CD4-positive, alpha-beta T cell treated with Interleukin-17A for 4 hours (primary cell): ENCODE measurements around the gene UNKL.

ENCODE experiments used
- DNase-seq: peaks from one replicate; pipeline ENCODE4 v3.0.0-alpha.2; 2020; ENCODE audit warnings: mixed read lengths

UNKL gene

DNA sequence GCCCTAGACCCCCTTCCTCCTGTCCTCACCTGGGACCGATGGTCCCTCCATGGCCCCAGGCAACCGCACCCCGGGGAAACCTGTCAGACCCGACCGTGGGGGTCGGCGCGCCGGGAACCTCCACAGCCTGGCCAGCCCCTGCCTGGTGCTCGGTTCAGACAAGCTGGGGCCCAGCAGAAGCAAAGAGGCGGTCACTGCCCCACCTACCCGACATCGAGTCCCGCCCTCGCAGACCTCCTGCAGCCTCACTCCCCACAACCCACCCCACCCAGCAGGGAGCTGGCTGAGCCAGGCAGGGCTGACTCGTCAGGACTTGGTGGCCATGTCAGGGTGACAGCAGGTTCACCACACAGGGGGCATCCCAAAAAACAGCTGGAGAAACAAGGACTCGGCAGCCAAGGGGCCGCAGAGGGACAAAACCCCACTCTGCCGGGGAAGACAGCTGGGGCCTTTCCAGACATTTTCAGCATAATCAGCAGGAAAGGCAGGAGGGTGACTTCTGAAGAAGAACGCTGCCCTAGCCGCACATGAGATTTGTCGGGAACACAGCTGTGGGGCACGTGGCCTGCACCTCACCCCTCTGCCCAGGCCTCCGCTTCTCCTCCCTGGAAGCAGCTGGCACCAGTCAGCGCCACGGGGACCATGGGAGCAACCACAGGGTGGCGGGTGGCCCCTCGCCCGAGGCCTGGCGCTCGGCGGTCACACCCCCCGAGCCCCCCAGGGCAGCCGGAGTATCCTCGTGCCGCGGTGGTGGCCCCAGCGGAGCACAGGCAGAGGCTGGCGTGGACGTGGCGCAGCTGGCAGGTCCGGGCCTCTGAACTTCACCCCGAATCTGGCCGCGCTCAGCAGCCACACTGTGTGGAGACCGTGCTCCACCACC, 39.8 kb downstream of the UNKL start:
- DNase-seq, result no peak

DNA sequence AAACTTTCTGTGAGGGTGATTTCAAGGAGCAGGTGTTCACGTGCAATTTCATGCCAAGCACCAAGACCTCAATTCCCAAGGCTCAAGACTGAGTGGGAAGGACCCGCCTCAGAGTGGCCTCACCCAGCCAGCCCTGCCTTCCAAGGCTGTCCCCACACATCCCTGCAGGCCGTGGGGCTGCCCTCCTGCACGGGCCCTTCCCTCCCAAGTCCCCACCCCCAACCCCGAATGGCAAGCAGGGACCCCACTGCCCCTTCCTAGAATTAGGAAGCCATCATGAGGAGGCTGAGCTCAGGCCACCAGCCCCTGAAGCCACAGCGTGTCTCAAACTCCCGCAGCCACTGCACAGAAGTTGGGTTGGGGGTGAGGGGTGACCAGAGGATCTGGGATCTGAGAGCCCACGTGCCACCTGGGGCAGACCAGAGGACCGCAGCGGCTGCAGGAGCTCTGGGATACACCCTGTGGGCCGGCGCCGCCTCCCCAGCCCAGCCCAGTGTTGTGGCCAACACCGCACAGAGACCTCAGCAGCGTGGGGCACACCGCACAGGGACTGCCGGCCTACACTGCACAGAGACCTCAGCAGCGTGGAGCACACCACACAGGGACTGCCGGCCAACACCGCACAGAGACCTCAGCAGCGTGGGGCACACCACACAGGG, 42.1 kb downstream of the UNKL start:
- DNase-seq, result no peak

DNA sequence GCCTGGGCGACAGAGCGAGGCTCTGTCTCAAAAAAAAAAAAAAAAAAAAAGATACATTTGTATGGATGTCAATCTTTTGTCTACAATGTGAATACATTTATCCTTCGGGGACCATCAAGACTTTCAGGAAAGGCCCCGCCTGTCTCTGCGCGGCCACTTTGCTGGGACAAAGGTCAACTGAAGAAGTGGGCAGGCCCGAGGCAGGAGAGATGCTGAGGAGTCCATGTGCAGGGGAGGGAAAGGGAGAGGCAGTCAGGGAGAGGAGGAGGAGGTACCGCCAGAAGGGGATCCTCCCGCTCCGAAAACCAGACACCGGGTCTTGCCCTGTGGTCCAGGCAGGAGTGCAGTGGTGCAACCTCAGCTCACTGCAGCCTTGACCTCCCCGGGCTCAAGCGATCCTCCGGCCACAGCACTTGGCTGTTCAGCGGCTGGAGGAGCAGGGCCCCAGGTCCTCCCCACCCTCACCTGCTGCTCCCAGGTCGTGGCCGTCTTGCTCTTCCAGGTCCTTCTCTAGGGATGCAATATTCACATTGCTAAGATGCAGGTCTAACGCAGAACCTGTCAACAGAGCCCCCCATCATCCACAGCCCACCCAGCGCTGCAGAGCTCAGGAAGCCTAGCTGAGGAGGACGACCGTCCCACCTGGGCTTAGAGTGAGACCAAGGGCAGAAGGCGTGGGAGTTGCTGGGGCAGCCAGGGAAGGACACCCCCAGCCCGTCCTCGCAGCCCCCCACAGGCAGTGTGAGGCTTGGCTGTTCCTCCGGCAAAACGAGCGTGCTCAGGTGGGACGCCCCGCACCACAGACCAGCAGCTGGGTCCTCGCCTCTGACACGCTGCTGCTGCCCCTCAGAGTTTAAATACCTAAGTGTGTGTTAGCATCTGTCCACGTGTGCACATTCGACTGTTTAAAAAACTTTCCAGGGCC, 43.2 kb downstream of the UNKL start:
- no peak for DNase-seq

- DNase-seq, result no peak
These were observed 46.9 kb downstream of the UNKL start for GRCh38 chr16:1367486-1368174.

- no peak for DNase-seq
These were observed 47.7 kb downstream of the UNKL start for GRCh38 chr16:1366712-1367299.

- DNase-seq, result no peak
These were observed 48.3 kb downstream of the UNKL start for GRCh38 chr16:1366060-1366711.

DNA sequence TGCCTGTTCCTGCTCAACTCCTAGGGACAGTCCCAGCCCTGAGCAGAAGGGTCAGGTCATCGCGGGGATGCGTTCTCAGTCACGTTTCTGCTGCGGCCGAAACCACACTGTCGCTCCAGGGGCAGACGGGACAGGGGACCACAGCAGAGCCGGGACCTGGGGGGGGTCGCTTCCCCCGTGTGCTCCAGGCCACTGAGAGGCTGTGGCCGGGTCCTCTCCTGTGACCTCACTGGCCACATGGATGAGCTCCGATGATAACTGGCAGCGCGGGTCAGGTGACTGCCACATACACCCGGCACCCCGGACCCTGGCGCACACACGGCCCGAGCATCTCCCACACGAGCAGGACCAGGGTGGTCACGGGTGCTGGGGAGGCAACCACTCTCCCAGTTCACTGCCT, 50.0 kb downstream of the UNKL start:
- DNase-seq, result no peak

DNA sequence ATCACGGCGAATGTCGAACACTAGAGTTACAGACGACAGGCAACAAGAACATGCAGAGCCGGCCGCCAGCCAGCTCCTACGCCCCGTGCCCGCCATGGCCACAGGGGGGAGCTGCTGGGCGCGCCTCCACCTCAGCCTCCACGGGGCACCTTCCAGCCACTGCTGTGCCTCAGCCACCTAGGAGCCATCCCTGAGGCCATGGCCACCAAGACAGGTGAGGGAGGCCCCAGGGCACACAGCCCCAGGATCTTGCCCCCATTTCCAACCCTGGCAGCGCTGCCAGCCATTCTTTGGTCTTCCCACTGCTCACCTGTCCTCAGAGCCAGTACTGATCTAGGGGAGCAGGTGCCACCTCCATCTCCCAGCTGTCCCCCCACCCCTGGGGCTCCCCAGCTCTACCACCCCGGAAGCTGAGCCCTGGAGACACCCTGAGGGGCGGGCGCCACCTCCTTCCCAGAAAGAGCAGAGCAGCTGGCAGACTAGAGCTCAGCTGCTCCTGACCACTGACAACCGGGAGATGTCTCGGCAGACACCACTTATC, 50.9 kb downstream of the UNKL start:
- peak; percentile 76 for DNase-seq

DNA sequence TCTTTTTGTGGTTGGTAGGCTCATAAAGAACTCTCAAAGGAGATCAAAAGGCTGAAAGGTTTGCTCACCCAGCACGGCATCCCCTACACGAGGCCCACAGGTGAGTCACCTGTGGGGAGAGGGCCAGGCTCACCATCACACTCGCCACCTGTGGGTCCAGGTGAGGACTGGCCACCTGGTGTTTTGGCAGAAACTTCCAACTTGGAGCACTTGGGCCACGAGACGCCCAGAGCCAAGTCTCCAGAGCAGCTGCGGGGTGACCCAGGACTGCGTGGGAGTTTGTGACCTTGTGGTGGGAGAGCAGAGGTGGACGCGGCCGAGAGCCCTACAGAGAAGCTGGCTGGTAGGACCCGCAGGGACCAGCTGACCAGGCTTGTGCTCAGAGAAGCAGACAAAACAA, 51.7 kb downstream of the UNKL start:
- DNase-seq, result no peak

DNA sequence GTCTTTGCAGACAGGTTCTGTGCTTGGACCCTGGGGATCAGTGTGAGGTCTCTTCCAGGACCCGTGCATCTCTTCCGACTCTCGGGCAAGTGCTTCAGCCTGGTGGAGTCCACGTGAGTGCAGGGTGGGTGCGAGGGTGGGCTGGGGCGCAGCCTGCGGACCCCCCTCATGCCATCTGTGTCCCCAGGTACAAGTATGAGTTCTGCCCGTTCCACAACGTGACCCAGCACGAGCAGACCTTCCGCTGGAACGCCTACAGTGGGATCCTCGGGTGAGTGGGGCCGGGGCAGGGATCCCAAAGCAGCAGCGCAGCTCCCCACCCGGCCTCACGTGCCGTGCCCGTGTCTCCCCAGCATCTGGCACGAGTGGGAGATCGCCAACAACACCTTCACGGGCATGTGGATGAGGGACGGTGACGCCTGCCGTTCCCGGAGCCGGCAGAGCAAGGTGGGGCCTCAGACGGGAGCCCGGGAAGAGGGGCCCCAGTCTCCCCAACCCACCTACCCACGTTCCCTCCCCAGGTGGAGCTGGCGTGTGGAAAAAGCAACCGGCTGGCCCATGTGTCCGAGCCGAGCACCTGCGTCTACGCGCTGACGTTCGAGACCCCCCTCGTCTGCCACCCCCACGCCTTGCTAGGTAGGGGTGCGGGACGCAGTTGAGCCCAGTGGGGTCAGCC, 52.7 kb downstream of the UNKL start:
- no peak for DNase-seq

- DNase-seq, result no peak
These were observed 56.5 kb downstream of the UNKL start for GRCh38 chr16:1357906-1358566.

DNA sequence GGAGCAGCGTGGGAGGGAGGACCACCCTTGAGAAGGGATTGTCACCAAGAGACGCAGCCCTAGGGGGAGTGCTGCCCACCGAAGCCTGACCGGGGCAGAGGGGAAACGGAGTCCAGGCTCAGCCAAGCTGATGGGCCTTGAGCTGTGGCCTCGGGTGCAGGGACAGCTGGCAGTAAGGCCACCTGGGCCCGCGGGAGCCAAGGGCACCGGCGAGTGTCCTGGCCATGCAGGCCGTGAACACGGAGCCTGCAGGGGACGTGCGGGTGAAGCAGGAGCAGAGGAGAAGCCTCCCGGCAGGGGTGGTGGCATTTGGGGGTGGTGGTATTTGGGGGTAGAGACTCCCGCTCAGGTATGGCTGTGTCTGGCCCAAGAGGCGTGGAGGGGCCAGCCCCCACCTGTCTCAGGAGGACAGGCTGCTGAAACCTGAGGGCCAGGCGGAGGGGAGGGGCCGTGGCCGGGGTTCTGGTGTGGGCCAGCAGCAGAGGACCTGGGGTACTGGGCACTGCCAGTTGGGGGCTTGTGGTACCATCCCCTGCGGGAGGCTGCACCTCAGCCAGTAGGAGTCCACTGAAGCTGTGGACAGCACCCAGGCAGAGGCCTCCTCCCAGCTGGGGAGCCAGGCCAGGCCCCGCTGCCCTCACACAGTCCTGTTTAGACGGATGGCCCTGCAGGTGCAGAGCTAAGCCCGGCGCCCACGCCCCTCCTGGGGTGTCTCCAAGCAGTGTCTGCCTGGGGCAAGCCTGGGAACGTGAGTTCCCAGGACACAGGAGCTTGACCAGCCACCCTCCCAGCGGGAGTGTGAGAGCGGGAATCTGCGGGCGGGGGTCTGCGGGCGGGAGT, 58.2 kb downstream of the UNKL start:
- no peak for DNase-seq

DNA sequence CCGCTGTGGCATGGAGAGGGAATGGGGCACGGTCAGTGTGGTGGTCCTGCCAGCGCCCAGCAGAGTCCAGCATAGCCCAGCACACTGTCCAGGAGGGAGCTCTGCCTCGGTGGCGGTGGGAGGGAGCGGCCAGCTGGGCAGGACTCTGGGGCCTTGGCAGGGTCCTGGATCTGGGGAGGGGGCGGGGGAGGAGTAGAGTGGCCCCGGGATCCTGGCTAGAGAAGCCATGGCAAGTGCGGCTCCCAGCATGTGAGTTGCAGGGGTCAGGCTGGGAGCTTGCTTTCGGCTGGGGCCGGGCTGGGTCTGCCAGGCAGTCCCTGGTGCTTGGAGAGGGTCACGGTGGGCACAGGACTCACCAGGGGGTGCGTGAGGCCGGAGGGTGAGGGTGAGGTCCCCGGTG, 58.9 kb downstream of the UNKL start:
- DNase-seq, result no peak

DNA sequence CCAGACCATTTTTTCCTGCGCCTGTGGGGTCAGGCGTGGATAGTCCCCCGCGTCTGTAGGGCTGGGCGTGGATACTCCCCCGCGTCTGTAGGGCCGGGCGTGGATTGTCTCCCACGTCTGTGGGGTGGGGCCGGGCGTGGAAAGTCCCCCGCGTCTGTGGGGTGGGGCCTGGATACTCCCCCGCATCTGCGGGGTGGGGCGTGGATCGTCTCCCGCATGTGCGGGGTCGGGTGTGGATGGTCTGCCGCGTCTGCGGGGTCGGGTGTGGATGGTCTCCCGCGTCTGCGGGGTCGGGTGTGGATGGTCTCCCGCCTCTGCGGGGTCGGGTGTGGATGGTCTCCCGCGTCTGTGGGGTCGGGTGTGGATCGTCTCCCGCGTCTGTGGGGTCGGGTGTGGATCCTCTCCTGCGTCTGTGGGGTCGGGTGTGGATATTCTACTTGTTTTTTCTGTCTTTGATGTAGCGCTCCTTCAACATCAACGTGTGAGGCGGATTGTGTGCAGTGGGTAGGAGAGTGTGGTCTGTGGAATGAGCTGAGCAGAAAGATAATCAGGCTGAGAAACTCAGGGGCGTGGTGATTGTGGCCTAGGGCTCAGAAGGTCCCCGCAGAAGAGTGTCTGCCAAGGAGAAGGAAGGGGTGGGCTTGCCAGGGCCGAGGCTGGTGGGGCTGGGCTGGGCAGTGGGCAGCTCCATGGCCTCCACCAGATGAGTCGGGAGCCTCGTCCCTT, 59.5 kb downstream of the UNKL start:
- DNase-seq, result no peak

- peak; percentile 88 for DNase-seq
These were observed 62.7 kb downstream of the UNKL start, which contains the start of the genes GNPTG and TSR3 for GRCh38 chr16:1351582-1352362. TSS of gene GNPTG (plus strand) at chr16:1351931. CDS start at chr16:1351966, 35 bp downstream. TSS of gene TSR3 (minus strand) at chr16:1351878. CDS start at chr16:1351804, 74 bp downstream.

DNA sequence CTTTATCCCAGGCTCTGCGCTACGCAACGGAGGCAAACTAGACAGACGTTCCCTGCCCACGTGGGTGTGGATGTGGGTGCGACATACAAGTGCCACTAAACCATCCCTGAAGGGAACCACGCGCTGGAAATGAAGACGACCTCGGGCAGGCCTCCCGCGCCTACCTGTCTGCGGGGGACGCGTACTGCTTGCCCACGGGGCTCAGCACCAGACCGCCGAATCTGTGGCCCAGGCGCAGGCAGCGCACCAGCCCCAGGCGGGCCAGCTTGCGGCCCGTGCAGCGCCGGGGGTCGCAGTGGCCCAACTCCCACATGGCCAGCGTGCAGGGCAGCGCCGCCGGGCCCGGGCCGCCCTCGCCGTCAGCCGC, 63.3 kb downstream of the UNKL start:
- no peak for DNase-seq

- no peak for DNase-seq
These were observed 63.8 kb downstream of the UNKL start for GRCh38 chr16:1350691-1351090.

GRCh38 chr16:1349951-1350350, 64.6 kb downstream of the UNKL start:
- DNase-seq, result no peak
